ENCODE data around the gene ZP3.

DNA sequence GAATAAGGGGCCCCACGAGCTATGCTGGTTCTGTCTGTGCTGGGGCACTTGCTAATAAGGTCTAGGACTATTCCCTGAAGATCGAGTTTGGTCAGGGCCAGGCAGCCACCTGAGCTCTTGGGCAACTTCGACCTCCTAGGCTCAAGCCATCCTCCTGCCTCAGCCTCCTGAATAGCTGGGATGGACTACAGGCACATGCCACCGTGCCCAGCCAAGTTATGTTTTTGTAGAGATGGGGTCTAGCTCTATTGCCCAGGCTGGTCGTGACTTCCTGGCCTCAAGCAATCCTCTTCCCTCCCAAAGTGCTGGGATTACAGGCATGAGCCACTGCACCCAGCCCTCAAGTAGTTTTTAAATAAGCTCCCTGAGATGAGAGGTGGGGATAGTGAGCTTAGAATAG is 2.9 kb downstream of the ZP3 start:
- TF ChIP-seq, protein P1, sequence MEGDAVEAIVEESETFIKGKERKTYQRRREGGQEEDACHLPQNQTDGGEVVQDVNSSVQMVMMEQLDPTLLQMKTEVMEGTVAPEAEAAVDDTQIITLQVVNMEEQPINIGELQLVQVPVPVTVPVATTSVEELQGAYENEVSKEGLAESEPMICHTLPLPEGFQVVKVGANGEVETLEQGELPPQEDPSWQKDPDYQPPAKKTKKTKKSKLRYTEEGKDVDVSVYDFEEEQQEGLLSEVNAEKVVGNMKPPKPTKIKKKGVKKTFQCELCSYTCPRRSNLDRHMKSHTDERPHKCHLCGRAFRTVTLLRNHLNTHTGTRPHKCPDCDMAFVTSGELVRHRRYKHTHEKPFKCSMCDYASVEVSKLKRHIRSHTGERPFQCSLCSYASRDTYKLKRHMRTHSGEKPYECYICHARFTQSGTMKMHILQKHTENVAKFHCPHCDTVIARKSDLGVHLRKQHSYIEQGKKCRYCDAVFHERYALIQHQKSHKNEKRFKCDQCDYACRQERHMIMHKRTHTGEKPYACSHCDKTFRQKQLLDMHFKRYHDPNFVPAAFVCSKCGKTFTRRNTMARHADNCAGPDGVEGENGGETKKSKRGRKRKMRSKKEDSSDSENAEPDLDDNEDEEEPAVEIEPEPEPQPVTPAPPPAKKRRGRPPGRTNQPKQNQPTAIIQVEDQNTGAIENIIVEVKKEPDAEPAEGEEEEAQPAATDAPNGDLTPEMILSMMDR (IDR thresholded peaks at IDR 0.05 in 8 of 11, conservative IDR thresholded peaks at IDR 0.05 in 3 of 11): no peak
- no peak for TF ChIP-seq POLR2A (IDR thresholded peaks at IDR 0.05)
